MCF 10A (cell line): ENCODE measurements around the gene EFEMP1. TPM values are rescaled to one million over a fixed set of nuclear protein-coding genes. Genes with fewer than 3 reads are reported as not detected.

Source experiments
- BruUV-seq: library from RNA; stranded (reverse); fragments of 400-500 nt; replicated peaks from 2 replicates; lab custom pipeline; 2021; lab: Mats Ljungman, UMichigan
- CTCF ChIA-PET: fragments of 300-600 bp; sonication (Branson Sonifier 250); formaldehyde crosslinking; extraction: SDS; loops from one replicate; lab custom pipeline; 2021; ENCODE audit warnings: antibody characterized with exemption, inconsistent platforms; lab: Yijun Ruan, JAX
- POLR2A ChIA-PET: fragments of 300-600, 350-650 bp; sonication (Branson Sonifier 250); formaldehyde crosslinking; extraction: SDS; loops from one replicate; lab custom pipeline; 2020; ENCODE audit warnings: antibody characterized with exemption, inconsistent platforms; lab: Yijun Ruan, JAX
- DNase-seq: peaks from one replicate; pipeline ENCODE4 v3.0.0-alpha.2; 2018; ENCODE audit not compliant: unreplicated experiment
- H3K27ac Mint-ChIP-seq: one replicate; pipeline ENCODE4 v1.8.0; 2022; ENCODE audit warnings: mild to moderate bottlenecking, low read depth, mixed read lengths; ENCODE audit not compliant: unreplicated experiment
- H3K27me3 Mint-ChIP-seq: one replicate; pipeline ENCODE4 v1.8.0; 2022; ENCODE audit warnings: mixed read lengths; ENCODE audit not compliant: insufficient read depth, unreplicated experiment
- H3K36me3 Mint-ChIP-seq: one replicate; pipeline ENCODE4 v1.8.0; 2022; ENCODE audit warnings: mild to moderate bottlenecking, moderate library complexity, mixed read lengths; ENCODE audit not compliant: insufficient read depth, unreplicated experiment
- H3K4me1 Mint-ChIP-seq: one replicate; pipeline ENCODE4 v1.8.0; 2022; ENCODE audit warnings: mixed read lengths; ENCODE audit not compliant: insufficient read depth, unreplicated experiment
- H3K4me3 Mint-ChIP-seq: one replicate; pipeline ENCODE4 v1.8.0; 2022; ENCODE audit warnings: mild to moderate bottlenecking, moderate library complexity, mixed read lengths; ENCODE audit not compliant: unreplicated experiment
- H3K9me3 Mint-ChIP-seq: one replicate; pipeline ENCODE4 v1.8.0; 2022; ENCODE audit warnings: mixed read lengths; ENCODE audit not compliant: unreplicated experiment
- intact Hi-C: fragments of 100-400 bp; cut with micrococcal nuclease; formaldehyde crosslinking; loops from 2 replicates; pipeline ENCODE4 v1.14.1; 2022
- total RNA-seq: library from RNA; stranded (reverse); gene quantifications from 2 replicates; pipeline ENCODE4 v1.2.3, GENCODE V29; 2022
- TF ChIP-seq, protein P1 (sequence below): fragments of 200-600 bp; IDR thresholded peaks from one replicate; pipeline ENCODE4 v1.8.0; 2022; ENCODE audit warnings: antibody characterized with exemption, mild to moderate bottlenecking; ENCODE audit not compliant: unreplicated experiment

The EFEMP1 gene
- total RNA-seq, 1 experiment from 2014 or later = 163 TPM

DNA sequence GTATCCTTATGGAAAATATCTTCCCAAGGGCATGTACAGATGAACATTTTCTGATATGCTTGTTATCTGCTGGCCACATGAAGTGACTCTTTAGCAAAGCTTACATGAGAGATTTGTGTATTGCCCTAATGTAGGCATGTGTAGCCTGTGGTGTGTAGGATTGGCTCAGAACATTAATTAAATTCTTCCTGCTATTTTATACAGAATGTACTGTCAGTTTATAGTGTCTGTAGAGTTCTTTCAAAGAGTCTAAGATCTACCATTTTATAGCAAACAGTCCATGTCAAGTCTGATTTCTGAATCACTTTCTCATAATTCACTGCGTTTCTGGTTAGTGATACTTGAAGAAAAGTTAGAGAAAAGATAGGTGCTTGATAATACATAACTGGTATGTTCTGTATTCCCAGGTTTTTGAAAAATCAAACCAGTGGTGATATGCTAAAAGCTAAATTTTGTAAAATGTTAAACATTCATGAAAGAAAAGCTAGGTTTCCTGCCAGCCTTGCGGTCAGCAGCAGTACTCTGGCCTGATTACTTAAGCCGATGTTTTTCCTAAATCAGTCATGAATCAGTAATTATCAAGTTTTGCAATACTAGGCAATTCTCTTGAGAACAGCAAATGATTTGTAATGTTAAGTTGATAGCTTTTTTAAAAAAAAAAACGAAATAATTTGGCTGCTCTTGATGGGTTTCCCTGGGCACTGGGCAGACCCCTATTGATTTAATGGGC lies 30.9 kb upstream of the EFEMP1 start:
- TF ChIP-seq, protein P1, sequence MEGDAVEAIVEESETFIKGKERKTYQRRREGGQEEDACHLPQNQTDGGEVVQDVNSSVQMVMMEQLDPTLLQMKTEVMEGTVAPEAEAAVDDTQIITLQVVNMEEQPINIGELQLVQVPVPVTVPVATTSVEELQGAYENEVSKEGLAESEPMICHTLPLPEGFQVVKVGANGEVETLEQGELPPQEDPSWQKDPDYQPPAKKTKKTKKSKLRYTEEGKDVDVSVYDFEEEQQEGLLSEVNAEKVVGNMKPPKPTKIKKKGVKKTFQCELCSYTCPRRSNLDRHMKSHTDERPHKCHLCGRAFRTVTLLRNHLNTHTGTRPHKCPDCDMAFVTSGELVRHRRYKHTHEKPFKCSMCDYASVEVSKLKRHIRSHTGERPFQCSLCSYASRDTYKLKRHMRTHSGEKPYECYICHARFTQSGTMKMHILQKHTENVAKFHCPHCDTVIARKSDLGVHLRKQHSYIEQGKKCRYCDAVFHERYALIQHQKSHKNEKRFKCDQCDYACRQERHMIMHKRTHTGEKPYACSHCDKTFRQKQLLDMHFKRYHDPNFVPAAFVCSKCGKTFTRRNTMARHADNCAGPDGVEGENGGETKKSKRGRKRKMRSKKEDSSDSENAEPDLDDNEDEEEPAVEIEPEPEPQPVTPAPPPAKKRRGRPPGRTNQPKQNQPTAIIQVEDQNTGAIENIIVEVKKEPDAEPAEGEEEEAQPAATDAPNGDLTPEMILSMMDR = no peak
- H3K9me3 Mint-ChIP-seq = no peaks in the 10 kb centered on the region
- POLR2A ChIA-PET = interaction anchor here (1.0 to 1.8 kb wide), 4 partner anchors 11 to 67 kb away, joined by 3 to 10 read pairs (median 5); partner anchors contain the start of gene EFEMP1
- H3K4me1 Mint-ChIP-seq = peaks cover 20% of the 10 kb centered on the region
- H3K36me3 Mint-ChIP-seq = no peaks in the 10 kb centered on the region
- CTCF ChIA-PET = interaction anchor here (0.8 to 1.3 kb wide), 3 partner anchors 31 to 185 kb away, joined by 3 to 6 read pairs (median 5); partner anchors contain the start of gene EFEMP1
- no peak overlapping the region for H3K4me3 Mint-ChIP-seq
- DNase-seq = peak; percentile 69
- H3K27ac Mint-ChIP-seq = no peak overlapping the region
- BruUV-seq = no TSS peak
- H3K27me3 Mint-ChIP-seq = no peaks in the 10 kb centered on the region
- intact Hi-C loops = no loop called here

DNA sequence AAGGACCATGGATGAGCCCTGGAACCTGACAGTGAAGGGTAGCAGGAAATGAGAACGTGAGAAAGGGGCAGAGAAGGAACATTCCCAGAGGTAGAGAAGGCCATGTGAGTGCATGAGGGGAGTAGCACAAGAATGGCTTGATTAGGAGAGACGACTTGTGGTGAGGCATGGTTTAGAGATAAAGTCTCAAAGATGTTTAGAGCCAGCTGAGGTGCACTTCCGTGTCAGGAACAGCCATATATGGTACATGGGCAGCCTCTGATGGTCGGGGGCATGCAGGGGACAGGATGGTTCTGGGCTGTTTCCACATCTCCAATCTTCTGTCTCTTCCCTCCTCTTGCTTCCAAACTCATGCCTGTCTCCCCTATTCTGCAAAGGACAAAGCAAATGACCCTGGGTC lies 28.8 kb upstream of the EFEMP1 start:
- H3K27me3 Mint-ChIP-seq = no peaks in the 10 kb centered on the region
- TF ChIP-seq, protein P1 = no peak
- H3K27ac Mint-ChIP-seq = no peak overlapping the region
- H3K36me3 Mint-ChIP-seq = no peaks in the 10 kb centered on the region
- no peaks in the 10 kb centered on the region for H3K4me1 Mint-ChIP-seq
- H3K9me3 Mint-ChIP-seq = no peaks in the 10 kb centered on the region
- CTCF ChIA-PET = interaction anchor here (0.7 to 0.8 kb wide), 2 partner anchors 13 to 234 kb away, joined by 3 to 5 read pairs; no protein-coding TSS in a partner anchor
- no TSS peak for BruUV-seq
- intact Hi-C loops = no loop called here
- POLR2A ChIA-PET = interaction anchor here (0.7 kb wide), 1 partner anchor 360 kb away, joined by 3 read pairs; no protein-coding TSS in a partner anchor
- H3K4me3 Mint-ChIP-seq = no peak overlapping the region
- DNase-seq = no peak

DNA sequence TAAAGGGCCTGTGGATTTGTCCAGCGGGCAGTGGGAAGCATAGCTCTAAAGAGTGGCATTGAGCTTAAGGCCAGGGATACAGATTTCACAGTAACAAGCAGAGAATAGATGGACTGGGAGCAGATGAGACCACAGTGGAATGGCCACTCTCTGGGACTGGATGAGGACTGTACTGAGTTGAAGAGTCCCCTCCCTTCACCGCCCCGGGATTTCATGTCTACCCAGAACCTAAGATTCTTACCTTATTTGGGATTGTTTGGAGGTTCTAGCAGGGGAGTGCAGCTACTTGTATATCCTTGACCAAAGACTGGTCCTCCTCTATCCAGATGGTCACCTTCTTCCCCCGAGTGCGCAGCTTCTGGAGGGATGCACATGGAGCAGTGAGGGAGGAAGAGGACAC lies 28.0 kb upstream of the EFEMP1 start:
- H3K4me1 Mint-ChIP-seq = no peaks in the 10 kb centered on the region
- no peaks in the 10 kb centered on the region for H3K27me3 Mint-ChIP-seq
- H3K27ac Mint-ChIP-seq = no peak overlapping the region
- H3K4me3 Mint-ChIP-seq = no peak overlapping the region
- ChIA-PET POLR2A (no interaction called here), CTCF (interaction anchor here (1.1 to 1.3 kb wide), 2 partner anchors 9 to 10 kb away, joined by 3 read pairs; no protein-coding TSS in a partner anchor)
- H3K9me3 Mint-ChIP-seq = no peaks in the 10 kb centered on the region
- intact Hi-C loops = no loop called here
- BruUV-seq = no TSS peak
- DNase-seq = no peak
- no peaks in the 10 kb centered on the region for H3K36me3 Mint-ChIP-seq
- TF ChIP-seq, protein P1 = no peak

DNA sequence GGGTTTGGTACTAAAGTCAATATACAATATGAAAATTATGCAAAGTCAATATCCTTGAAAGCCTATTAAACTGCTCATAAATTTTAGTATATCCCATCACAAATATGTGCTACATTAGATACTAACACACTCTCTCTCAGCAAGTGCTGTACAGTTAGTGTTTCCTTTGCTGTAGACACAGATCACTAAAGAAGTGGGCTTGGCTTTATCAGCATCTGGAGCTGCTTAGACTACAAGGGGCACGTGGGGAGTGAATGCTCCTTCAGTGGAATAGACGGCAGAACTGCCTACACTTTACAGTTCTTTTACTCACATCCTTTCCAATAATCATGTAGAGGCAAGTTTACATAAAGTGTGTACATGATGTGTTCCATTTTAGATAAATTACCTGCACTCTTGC lies 26.0 kb upstream of the EFEMP1 start:
- H3K4me1 Mint-ChIP-seq = no peaks in the 10 kb centered on the region
- H3K9me3 Mint-ChIP-seq = no peaks in the 10 kb centered on the region
- intact Hi-C loops = no loop called here
- no peak overlapping the region for H3K4me3 Mint-ChIP-seq
- TF ChIP-seq, protein P1 = no peak
- no peak for DNase-seq
- no peaks in the 10 kb centered on the region for H3K27me3 Mint-ChIP-seq
- no peaks in the 10 kb centered on the region for H3K36me3 Mint-ChIP-seq
- CTCF ChIA-PET = no interaction called here
- no peak overlapping the region for H3K27ac Mint-ChIP-seq
- BruUV-seq = no TSS peak
- POLR2A ChIA-PET = no interaction called here
